NCI-H2107 treated with DMSO at 0.1 percent for 48 hours (cell line): ENCODE results near the gene TTLL7.
A peak's percentile ranks its signal among the peaks of the same experiment; 100 is the strongest.

Experiments
- DNase-seq: peaks from one replicate; lab custom pipeline; 2025; ENCODE audit not compliant: unreplicated experiment; lab: John Stamatoyannopoulos, UW

Gene TTLL7

GRCh38 chr1:83882906-83883305, 116.0 kb downstream of the TTLL7 start:
- peak; percentile 74 for DNase-seq

DNA sequence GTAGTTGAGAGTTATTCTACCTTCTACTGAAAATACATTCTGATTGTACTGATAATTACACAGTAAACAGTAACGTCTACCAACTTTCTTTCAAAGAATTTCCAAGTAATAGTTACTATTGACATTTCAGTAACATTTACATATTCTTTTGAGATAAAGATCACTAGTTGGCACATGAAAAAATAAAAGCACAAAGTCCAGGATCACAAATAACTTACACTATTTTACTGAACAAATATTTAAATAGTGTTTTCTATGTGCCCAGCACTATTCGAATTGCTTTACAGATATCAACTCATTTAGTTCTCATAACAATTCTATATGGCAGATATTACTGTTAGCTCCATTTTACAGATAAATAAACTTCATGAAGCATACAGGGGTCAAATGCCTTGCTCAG, 126.4 kb downstream of the TTLL7 start:
- no peak for DNase-seq

GRCh38 chr1:83864991-83865390, 133.9 kb downstream of the TTLL7 start:
- DNase-seq, result no peak

DNA sequence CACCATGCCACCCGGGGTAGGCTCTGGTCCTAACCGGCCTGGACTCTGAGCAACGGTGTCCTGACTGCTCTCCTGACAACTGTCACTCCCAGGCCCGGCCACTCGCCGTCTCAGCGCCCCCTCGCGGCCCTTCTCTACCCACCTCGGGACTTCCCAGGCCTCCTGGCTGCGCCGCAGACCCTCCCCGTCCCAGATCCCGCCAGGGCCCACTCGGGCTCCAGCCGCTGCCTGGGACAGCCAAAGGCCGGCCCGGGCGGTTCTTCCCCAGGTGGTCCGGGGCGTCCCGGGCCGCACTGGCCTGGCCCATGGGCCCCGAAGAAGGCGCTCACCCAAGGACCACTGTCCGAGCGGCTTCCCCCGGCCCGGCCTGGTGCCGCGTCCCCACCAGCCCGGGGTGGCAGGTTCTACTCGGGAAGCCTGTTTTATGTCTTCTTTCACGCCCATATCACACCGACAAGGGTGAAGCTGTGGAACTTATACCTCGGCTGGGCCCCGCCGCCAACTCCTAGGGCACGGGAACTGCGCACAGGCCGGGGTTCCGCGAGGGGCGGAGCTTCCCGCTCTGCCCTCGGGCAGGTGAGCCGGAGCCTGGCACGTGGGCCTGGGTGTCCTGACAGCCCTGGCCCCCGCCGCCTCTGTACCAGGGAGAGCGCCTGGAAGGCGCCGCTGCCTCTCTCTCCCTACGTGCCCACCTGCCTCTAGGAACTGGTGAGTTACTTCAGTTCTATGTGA, 138.3 kb downstream of the TTLL7 start:
- peak; percentile 14 for DNase-seq

DNA sequence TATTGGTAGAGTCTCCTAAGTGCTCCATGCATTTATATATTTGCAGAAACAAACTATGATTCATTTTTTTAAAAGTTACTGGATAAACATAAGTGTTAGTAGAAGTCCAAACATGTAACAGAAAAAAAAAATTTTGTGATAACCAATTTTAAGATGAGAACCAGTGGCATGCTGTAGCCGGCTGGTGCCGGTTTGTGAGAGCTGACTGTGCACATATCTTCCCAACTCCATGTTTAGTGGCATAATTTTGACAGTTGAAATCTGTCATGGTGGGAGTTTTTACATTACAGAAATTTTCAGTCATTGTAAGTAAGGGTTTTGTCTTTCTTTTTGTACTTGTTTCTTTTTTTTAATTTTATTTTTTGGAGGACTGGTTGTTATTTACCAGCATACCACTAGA, 141.2 kb downstream of the TTLL7 start:
- no peak for DNase-seq

GRCh38 chr1:83857103-83857502, 141.8 kb downstream of the TTLL7 start:
- peak; percentile 51 for DNase-seq

DNA sequence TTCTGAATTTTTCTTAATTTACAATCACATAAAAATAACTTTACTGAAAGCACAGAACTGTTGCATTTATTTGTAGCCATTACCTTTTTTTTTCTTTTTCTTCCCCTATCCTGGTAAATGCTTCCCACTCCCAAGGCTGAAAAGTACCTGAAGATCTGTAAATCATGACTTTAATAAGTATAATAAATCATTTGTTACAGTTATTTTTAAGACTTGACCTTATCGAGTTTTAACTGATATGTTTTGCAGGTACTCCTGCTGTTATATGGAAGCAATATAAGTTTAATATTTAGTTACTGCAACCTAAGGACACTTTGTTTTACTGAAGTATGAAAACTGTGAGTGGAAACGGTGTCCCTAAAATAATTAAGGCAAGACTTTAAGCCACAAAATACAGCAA, 142.6 kb downstream of the TTLL7 start:
- DNase-seq, result no peak

- DNase-seq, result no peak
Observed at GRCh38 chr1:83854456-83854855, 144.5 kb downstream of the TTLL7 start.

GRCh38 chr1:83850834-83851233, 148.1 kb downstream of the TTLL7 start:
- no peak for DNase-seq

DNA sequence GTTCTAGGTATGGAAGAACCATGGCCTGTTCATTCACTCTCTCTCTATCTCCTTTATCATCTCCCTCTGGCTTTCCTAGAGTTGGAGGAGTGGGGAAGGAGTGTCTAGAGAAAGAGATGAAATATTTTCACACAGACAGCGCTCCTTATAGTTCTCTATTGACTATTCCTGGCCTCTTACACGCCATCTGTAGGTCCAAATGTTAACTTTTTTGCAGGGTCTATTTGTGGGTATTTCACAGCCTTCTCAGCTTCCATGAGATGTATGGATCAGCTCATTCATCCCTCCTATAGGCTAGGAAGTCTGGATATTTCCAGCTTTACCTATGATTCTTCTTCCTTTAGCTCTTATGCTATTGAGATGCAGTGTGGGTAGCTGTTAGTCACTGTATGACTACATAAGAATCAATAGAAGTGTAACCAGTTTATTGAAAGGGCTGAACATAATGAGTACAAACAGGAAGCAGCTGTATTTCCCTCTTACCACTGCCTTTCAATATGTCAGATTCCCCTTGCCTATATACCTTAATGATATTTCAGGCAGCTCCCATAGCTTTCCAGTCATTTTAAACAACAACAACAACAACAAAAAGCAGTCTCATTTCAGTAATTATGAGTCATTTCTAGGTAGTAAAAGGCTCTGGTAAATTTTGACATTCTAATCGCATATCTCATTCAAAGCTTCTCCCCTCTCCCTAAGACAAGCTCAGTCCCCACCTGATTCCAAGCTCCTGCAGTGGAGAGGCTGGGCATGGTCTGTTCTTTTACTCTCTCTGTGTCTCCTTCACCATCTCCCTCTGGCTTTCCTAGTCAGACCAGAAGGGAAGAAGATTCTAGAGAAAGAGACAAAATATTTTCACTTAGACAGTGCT, 149.5 kb downstream of the TTLL7 start:
- peak; percentile 37 for DNase-seq

DNA sequence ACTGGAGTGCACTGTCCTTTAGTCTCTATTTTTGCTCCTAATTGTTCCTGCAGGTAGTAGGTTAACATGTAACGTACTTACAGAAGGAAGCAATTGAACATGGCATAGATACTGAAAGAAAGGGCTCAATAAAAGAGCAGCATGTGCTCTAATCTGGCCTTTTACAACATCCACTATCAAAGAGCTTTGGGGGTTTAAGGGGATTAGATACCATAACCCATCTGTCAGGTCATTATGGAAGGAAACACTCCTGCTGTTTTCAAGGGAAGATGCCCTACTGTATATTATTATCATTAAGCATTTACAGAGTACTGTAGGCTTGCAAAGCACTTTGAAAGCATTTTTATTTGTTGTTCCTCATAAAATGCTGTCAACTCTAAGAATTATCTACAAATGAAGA, 152.8 kb downstream of the TTLL7 start:
- DNase-seq, result no peak

DNA sequence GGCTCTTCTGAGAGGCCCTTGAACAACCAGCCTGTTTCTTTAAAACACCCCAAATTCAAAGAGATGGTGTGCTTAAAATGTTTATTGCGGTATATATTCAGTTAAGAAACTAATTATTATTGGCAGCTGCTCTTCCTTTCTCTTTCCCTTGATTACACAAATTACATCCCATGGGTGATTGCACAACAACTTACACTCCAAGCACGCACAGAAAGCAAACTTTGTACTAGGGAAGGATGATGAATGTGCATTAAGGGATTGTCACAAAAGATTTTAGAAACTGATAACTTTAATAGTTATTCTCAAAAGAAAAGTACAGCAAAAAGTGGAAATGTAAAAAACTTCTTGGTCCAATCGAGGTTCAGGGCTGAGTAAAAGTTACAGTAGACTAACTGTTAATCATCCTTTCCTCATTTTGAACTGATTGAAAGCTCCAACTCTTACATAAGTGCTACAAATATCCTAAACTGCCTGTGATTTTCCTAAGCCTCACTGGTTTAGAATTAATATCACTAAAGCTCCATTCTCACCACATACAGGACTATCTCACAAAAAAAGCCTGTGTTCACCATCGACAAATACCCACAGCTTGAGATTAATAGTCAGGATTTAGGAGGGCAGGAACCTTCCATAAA, 153.4 kb downstream of the TTLL7 start:
- peak; percentile 9 for DNase-seq

DNA sequence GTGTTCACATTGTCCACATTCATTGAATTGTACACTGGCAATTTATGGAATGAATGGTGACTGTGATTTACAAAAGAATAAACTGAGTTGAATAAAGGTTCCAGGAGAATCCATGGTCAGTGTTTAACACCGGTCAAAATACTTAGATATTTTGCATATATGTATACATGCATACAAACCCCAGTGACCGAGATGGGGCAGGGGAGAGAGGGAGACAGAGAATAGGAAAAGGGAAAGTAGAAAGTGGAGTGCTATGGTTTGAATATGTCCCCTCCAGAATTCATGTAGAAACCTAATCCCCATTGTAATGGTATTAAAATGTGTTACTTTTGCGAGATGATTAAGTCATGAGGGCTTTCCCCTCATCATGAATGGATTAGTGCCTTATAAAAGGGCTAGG, 154.4 kb downstream of the TTLL7 start:
- DNase-seq, result no peak

GRCh38 chr1:83839566-83840173, 159.3 kb downstream of the TTLL7 start:
- peak; percentile 14 for DNase-seq

GRCh38 chr1:83838573-83838972, 160.4 kb downstream of the TTLL7 start:
- DNase-seq, result no peak

DNA sequence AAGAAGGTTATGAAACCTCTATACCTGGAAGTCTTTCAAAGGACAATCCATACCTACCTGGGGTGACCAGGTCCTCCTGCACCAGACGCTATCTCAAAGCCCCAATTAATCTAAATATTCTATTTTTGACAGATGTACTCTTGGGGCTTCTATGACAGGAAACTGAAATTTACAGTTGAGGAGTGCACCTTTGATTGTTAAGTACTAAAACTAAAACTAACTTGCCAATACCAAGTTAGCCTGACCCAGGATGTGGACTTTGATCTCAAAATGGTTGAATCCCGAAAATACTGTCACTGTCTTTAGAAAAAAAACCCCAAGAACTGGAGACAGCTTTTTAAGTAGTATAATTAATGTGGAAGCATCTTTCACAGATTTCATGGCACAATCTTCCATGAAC, 162.4 kb downstream of the TTLL7 start:
- DNase-seq, result no peak

DNA sequence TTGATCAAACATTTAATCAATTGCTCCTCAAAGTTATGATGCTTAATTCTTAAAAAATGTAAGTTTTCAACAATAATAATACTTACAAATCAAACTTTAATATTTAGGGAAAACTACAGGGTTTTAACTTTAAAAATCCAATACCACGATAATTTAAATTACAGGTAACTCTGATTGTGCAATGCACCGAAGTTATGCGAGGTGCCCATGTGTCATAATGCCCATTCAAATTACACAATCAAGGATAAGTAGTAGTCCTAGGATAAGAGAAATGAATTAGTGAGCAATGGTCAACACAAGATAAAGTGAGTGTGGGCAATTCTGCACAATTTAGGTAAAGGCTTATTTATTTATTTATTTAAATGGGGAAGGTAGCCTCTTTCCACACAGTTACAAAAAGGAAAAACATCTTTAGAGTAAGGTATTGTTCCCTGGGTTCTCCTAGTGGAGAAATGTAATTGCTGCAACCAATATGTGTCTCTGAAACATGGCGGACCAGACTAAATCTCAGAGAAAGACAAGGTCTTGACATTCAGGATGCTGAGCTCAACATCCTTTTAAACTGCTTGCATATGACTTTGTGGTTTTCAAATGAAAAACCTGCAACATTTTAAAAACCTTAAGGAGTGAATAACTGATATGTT, 164.2 kb downstream of the TTLL7 start:
- no peak for DNase-seq

- DNase-seq, result no peak
Observed at GRCh38 chr1:83832194-83832593, 166.7 kb downstream of the TTLL7 start.

DNA sequence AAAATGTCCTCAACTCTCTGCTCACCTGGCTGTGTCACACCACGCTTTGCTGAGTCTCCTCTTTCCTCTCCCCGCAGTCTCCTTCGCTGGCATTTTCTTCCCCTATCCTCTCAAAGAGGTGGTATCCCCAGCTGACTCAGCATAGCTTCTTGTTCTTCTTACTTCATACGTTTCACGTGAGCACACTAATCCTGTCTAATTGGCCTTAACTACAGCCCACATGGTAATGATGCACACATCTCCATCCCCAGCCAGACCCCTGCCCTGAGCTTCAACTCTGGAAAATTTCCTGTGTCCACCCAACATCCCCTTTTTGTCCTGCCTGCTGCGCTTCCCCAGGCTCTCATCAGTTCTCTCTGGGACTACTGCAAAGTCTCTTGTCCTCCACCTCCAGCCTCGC, 169.8 kb downstream of the TTLL7 start:
- no peak for DNase-seq

DNA sequence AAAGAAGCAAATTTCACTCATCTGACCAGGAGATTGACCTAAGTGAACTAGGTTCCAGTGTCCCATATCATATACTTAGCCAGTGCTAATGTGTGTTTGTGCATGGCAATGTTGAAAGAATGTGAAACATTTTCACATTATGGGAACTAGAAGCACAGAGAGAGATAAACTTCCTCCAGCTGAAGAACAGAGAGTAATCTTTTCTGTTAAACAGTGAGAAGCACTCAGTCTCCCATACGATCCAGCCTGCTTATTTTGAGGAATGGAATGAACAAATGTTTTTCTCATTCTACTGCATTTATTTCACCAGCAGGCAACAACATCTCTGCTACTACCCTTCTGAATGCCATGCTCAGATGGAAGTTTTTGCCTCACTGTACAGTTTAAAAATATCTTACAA, 170.5 kb downstream of the TTLL7 start:
- DNase-seq, result no peak

DNA sequence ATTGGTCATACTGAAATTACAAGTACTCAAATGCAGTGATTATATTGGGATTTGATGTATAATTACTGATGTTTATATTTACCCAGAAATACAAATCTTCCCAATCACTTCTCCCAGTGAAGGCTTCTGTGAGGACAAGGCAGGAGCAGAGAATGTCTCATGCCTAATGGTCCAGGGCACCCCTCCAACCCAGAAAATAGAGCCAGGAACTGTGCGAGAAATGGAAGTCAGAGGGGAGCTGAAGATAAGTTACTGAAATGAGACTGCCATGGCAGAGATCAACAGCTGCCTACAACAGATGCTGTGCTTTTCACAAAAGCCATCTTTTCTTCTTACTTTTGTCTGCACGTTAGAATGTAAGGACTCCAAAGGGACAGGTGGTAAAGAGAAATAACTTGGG, 171.2 kb downstream of the TTLL7 start:
- no peak for DNase-seq
